NK-92 treated with Interleukin-12 subunit alpha and Interleukin-12 subunit beta, amount 100 ng/mL, for 24 hours (cell line): ENCODE data around the gene RECK.

Experiments
- DNase-seq: peaks from one replicate; lab custom pipeline; 2025; lab: John Stamatoyannopoulos, UW

The RECK gene

DNA sequence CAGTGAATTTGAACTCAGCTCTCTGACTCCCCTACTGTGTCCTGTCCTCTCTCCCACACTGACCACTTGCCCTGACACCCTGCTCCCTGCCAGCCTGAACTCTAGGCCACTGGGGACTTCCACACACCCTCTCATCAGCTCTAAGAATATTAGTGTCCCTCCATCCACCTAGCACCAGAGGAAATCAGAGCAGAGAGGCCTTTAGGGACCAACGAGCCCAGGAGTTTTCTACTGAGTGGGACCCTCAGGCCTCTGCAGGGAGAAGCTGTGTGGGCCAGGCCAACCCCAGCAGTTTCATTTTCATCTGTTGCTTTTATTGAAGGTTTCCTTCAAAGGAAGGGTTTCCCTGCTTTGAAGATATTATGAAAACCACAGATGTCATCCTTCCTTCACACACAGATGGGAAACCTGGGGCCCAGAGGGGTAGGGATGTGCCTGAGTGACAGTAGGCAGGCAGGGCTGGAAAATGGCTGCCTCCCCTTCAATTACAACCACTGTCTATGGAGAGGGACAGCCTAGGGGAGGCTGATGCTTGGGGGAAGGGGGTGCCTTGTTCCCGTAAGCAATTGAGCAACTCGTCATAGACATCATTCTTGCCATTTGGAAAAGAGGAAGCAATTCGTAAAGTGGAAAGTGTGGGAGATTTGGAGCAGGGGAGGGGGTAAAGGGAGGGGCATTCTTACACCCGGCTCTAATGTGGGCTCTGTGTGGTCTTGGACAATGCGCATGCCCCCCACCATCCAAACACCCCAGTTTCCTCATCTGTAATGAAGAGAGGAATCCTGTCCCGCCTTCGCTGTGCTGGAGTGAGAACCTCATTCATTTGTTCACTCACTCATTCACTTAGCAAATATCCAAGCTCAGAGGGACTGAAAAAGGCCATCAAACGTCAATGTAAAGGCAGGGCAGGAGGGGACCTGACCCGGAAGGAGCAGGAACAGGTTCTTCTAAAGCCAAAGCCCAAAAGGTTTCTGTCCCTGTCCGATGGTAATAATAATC lies 103.7 kb downstream of the RECK start:
- no peak for DNase-seq

DNA sequence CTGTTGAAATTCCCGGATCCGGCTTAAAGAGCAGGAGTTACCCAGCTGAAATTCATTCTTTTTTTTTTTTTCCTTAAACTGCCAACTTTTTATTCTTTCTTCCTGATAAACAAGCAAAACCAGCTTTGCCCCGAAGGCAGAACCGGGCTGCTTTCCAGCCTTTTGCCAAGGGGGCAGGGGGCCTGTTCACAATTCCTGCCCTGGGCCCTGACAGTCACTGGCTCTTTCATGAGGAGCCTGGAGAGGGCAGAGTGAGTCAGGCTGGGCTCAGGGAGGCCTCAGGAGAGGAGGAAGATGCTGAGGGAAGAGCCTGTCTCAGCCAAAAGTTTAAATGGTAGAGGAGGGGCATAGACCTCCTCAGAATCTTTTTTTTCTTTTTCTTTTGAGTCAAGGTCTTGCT lies 104.6 kb downstream of the RECK start:
- DNase-seq: no peak

DNA sequence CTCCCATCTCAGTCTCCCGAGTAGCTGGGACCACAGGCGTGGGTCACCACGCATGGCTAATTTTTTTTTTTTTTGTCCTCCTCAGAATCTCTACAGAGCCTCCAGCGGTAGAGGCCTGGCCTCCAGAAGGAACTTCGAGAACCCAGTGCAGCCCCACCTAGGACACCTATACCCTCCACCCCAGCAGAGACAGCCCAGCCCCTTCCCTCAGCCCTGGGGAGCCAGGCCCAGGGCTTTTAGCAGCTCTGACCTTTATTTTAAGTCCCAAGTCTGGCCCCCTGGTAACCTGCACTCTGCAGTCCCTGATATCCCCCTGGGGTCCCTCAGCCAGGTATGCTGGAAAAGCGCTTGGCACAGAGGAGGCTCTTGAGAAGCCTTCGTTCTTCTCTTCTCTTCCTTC lies 105.0 kb downstream of the RECK start:
- no peak for DNase-seq

DNA sequence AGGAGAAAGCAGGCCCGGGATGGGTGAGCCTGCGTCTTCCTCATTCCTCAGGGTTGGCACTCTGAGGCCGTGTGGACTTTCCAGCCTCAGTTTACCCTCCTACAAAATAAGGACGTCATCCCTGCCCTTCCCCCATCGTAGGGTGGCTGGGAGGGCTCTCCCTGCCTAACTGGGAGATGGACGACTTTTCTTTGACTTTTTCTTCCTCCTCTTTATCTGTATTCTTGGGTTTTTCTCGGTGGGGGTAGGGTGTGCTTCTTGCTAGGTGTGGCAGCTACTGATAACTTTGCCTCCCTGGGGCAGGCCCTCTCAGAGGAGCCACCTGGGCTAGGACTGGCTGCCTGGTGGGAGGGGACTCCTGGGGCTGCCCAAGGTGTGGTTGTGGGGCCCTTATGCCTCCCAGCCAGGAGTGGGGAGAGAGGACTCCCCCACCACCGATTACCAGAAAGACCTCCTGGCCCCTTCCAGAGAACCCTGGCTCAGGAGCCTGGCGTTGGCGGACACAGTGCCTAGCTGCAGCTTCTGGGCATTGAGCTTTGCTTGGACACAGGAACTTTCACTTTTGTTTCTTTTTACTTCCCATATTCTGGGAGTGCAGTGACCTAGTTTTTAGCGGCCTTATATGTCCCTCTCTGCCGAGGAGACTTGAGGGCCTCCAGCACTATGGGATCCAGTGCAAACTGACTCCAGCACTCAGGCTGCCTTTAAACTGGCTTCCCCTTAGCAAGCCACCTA lies 106.0 kb downstream of the RECK start:
- no peak for DNase-seq

DNA sequence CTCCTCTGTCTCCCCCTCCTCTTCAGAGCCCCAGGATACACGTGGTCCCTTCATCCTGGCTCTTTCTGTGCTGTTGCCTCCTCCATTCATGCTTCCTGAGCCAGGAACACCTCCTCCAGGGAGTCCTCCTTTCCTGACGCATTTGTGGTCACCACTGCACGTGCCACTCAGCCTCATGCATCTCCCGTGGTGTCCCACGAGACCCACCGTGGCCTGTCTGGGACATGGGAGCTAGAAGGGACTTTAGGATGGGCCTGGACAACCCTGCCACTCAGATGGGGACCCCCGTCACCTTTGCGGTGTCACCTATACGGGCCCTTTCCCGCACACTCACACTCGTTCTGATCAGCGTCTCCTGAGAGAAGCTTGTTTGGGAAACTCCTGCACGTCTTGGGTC lies 106.5 kb downstream of the RECK start:
- no peak for DNase-seq

DNA sequence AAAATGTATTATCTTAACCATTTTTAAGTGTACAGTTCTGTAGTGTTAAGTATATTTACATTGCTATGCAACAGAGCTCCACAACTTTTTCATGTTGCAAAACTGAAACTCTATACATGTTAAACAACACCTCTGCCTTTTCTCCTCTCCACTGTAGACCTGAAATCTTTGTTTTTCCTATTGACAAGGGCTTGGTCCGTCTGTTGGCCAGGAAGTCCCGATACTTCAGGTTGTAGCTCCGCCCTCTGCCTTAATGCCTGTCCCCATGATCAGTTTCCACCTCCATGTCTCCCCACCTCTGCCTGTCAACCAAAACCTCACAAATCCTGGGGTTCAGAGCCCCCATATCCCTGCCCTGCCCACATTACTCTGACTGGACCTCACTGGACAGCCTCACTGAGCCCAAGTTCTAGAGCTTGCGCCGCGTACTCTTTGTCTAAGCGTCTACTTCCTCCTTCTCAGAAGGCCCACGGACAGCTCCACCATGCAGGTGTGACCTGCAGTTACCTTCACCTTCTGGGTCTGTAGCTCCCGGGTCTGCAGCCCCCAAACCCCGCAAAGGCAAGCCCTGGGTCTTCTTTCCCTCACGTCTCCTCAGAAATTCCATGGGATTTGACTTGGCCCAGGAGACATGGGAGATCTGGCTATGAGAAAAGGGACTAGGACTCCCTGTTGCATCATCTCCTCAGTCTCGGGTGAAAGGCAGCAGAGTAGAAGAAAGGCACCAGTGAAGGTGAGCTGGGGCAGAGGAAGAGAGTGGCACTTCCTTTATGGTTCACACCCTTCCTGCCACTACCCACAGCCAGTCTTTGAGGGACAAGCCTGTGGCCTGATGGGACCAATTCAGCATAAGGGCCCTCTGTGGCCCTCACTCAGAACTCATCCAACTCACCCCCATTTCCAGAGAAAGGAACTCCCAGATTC lies 107.9 kb downstream of the RECK start:
- peak; percentile 50 for DNase-seq

DNA sequence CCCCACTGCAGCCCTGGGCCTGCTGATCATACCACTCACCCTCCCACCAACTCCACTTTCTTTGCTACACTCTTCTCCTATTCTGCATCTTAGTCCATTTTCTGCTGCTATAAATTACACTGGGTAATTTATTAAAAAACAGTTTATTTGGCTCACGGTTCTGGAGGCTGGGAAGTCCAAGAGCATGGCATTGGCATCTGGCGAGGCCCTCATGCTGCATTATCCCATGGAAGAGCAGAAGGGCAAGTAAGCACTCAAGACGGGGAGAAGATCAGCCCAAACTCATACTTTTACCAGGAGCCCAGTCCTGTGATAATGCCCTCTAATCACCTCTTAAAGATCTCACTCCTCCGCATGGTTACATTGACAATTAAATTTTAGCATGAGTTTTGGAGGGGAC lies 109.3 kb downstream of the RECK start:
- no peak for DNase-seq

DNA sequence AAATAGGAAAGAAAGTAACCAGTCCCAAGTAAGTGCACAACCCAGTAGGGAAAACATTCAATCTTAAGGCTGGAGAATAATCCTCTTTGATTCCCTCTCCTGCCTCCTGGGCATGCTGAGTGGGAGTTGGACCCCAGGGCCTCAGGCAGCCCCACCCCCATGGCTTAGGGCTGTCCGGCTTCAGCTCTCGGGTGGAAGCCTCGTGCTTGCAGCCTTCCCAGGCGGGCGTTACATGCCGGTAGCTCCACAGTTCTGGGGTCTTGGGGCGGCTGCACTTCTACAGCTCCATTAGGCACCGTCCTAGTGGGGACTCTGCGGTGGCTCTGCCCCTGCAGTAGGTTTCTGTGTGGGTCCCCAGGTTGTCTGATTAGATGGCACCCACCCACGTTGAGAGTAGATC lies 109.9 kb downstream of the RECK start:
- no peak for DNase-seq

DNA sequence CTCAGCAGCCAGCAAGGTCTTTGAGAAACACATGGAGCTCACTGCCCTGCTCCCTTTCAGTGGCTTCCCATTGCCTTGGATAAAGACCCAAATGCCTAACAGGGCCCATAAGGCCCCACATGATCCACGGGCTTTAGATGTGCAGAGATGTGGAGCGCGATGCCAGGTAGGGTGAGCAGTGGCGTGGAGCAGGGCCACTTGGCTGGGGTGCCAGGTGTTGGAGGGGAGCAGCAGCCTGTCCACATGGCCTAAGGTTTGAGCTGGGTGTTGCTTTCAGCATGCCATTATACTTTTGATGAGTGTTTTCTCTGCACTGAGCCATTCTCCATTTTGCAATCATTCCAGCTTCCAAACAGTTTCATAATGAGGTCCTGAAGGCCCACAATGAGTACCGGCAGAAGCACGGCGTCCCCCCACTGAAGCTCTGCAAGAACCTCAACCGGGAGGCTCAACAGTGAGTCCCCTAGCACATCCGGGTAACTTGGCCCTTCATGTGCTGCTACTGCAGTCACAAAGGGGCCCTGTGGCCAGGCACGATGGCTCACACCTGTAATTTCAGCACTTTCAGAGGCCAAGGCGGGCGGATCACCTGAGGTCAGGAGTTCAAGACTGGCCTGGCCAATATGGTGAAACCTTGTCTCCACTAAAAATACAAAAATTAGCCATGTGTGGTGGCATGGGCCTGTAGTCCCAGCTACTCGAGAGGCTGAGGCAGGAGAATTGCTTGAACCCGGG lies 110.9 kb downstream of the RECK start:
- DNase-seq: no peak

DNA sequence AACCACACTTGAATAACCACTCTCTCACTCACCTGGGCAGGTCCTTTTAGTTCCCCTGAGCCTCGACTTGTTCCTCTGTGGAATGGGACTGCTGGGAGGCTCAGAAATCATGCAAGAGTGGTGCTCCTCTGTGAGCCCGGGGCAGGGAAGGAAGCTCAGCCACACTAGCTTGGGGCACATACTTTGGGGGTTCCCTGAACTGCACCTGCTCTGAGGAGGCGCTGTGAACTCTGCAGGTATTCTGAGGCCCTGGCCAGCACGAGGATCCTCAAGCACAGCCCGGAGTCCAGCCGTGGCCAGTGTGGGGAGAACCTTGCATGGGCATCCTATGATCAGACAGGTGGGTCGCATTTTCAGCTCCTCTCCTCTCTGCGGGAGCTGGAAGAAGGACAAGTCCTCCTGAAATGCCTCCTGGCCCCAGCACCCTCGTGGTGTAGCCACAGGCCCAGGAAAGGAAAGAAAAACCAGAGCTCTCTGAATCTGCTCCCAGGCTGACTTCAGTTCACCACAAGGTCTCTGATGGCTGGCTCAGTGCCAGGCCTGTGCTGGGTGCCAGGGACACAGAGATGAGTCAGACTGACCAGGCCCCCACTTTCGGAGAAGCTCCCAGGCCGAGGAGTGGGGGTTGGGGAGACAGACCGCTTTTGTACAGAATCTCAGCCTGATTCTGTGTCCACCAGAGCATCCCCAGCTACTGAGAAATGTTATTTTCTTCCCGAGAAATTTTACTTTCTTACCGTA lies 111.8 kb downstream of the RECK start:
- peak; percentile 78 for DNase-seq

DNA sequence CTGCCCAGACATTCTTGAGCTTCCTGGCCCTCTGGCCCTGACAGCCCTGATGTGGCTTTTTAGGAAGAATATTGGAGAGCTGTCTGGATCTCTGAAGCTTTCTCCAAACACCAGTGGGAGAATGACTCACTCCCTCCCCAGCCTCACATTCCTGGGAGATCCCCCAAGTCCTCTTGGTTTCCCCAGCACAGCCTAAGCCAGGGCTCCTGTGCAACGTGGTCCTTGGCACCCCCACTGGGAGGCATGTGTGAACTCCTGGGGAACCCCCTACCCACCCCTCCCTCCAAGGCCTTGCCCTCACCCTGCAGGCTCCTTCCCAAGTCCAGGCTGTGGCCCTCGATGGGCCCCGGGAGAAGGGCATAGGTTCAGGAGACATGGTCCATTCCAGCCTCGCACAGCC lies 112.5 kb downstream of the RECK start:
- DNase-seq: peak; percentile 21

DNA sequence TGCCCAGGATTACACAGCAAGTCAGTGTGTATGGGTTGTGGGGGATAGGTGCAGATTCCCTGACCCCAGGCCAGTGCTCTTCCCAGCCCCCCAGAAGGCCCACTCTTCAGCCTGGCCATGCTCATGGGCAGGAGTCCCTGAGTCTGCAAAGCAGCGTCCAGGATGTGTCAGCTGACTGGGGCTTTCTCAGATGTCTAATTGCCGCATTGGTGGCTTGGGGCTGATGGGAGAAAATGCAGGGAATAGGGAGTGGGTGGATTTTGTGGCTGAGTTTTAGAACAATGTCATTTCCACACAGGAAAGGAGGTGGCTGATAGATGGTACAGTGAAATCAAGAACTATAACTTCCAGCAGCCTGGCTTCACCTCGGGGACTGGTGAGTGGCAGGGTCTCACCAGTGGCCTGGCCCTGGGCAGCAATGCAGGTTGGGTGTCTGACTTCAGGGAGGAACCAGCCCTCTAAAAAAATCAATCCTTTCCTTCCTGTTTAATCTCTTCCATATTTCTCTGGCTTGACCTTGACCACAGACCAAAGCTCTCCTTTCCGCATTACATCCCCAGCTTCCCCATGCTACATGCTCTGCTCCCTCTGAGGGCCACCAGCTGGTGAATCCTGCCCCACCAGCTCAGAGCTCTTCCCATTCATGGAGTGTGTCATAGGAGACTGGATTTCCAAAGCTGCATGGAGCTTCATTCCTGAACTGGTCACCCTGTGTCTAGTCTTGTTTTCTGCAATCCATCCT lies 114.0 kb downstream of the RECK start:
- no peak for DNase-seq

DNA sequence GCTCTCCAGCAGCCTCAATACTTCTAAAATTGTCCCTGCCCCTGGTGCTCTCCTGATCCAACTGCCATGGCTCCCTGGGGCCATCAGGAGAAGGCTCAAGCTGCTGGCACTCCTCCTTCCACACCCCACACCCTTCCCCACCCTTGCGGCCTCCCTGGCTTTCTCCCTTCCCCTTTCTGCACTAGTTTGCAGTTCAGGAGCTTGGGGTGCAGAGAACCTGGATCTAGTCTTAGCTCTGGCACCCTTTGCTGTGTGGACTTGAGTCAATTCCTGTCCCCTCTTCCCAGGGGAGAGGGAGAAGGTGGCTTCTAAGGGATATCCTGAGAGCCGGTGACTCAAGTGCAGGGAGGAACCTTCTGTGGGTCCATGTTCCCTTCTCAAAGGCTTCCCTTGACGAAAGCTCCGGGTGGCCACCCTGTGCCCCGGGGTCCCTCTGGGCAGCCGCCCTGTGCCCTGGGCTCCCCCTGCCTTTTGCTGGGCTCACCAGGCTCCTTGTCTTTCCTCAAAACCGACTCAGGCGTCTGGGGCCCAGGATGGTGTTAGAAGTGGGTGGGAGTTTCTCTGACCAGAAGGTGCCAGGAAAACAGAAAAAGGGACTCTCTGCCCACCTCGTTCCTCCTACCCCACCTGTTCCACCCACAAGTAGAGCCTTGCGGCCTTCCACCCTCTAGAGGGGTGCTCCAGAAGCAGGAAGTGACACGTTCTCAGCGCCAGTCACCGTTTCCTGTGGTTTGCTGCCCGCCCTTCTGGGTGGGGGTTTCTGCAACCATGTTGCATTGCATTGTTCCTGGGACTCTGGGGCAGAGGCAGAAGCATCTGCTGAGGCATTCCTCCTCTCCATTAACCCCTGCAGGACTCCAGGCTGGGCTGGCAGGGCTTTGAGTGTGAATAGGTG lies 114.8 kb downstream of the RECK start:
- DNase-seq: peak; percentile 89

DNA sequence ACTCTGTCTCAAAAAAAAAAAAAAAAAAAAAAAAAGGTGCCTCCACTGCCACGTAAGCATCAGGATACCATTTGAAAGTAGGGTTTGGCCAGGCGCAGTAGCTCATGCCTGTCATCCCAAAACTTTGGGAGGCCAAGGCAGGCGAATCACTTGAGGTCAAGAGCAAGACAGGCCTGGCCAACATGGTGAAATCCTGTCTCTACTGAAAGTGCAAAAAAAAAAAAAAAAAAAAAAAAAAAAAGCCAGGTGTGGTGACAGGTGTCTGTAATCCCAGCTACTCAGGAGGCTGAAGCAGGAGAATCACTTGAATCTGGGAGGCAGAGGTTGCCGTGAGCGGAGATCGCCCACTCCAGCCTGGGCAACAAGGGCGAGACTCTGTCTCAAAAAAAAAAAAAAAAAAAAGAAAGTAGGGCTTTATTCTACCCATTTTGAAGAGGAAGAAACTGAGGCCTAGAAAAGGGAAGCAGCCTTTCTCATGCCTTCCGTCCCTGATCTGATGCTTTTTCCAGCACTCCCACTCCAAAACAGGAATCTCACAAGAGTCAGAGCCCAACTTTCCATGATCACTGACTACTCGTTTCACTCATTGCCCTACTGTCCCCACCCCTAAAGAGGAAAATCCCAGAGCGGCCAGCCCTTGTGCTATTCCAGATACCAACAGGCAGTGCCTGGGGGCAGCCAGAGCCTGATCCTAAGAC lies 116.2 kb downstream of the RECK start:
- no peak for DNase-seq

DNA sequence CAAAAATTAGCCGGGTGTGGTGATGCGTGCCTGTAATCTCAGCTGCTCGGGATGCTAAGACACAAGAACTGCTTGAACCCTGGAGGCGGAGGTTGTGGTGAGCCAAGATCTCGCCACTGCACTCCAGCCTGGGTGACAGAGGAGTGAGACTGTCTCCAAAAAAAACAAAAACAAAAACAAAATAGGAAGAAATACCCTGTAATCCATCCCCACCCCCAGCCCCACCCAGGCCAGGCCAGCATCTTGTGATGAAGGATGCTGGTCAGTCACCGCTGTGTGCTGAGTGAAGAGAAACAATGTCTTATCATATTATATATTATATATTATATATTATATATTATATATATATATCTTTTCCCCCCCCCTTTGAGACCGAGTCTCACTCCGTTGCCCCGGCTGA lies 117.0 kb downstream of the RECK start:
- DNase-seq: no peak

DNA sequence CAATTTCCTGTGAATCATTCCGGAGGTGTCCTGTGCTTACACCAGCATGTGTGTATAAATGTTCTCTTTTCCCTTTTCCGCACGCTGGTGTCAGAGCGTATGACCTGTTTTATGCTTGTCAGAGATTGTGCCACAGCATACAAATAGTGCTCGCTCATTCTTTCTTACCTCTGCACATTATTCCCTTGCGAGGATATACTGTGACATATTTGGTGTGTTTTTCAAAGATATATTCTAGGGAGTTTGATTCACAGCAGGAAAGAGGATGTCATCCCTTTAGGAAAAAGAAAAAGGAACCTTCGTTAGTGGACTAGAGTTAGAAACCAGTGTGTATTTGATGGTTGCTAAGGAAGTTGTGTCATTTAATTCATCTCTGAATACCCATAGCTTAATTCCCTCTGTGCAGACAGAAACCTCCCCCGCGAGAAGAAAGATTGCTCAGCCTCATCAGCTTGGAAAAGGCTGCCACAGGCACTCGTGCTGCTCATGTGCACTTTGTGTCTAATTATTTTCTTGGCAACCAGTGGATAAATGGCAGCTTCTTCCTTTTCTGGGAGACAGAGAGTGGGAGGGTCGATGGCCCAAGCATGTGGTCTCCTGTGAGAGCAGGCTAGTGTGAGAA lies 117.7 kb downstream of the RECK start:
- DNase-seq: no peak

DNA sequence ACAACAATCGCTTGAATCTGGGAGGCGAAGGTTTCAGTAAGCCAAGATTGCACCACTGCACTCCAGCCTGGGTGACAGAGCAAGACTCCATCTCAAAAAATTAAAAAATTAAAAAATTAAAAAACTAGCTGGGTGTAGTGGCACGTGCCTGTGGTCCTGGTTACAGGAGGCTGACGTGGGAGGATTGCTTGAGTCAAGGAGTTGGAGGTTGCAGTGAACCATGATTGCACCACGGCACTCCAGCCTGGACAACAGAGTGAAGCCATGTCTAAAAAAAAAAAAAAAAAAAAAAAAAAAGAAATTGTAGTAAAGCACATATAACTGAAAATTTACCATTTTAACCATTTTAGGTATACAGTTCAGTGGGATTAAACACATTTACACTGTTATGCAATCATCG lies 119.4 kb downstream of the RECK start:
- no peak for DNase-seq

DNA sequence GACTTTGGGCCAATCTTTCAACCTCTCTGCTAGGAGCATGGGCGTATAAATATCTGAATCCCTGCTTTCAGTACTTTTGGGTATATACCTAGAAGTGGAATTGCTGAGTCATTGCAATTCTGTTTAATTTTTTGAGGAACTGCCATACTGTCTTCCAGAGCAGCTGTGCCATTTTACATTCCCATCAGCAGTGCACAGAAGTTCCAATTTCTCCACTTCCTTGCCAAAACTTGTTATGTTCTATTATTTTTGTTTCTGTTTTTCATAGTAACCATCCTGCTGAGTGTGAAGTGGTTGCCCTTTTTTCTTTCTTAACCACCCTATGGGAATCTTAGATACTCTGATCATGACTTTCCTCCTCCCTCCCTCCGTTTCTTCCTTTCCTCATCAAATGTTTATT lies 121.4 kb downstream of the RECK start:
- DNase-seq: no peak
